Thyroid gland (tissue), 4 donors: ENCODE measurements around the gene PRRG3. TPM values are rescaled to one million over a fixed set of nuclear protein-coding genes. Genes with fewer than 3 reads are reported as not detected.

Experiments used
- DNase-seq, 2 donors: peaks; one replicate each; pipeline ENCODE4 v3.0.0-alpha.2; 2019
- H3K27ac ChIP-seq, 3 donors: fragments of 200-600 bp; sonication (generic); 1 replicate in 2 of 3; 2 replicates in 1 of 3; pipeline ENCODE4 v1.5.1; 2016 to 2019; ENCODE audit warnings: mild to moderate bottlenecking in 1 of 3, moderate library complexity in 1 of 3
- H3K27me3 ChIP-seq: fragments of 200-600 bp; sonication (generic); one replicate; pipeline ENCODE4 v1.5.1; 2019
- H3K36me3 ChIP-seq, 2 donors: fragments of 200-600 bp; sonication (generic); one replicate each; pipeline ENCODE4 v1.5.1; 2016 to 2019
- H3K4me1 ChIP-seq, 2 donors: fragments of 200-600 bp; sonication (generic); one replicate each; pipeline ENCODE4 v1.5.1; 2017 to 2019
- H3K4me3 ChIP-seq, 3 donors: fragments of 200-600 bp; sonication (generic); replicated peaks in 1 of 3; 1 replicate in 2 of 3; 2 replicates in 1 of 3; pipeline ENCODE4 v1.5.1; 2016; ENCODE audit warnings: mild to moderate bottlenecking in 1 of 3
- H3K9me3 ChIP-seq: fragments of 200-600 bp; sonication (generic); one replicate; pipeline ENCODE4 v1.5.1; 2017
- CTCF ChIP-seq, 6 experiments: fragments of 200-600 bp in 3 of 6; fragments of 450-650 bp in 3 of 6; sonication (generic) in 3 of 6; IDR thresholded peaks; one replicate each; pipeline ENCODE4 v1.5.1; 2016 to 2019; ENCODE audit warnings: antibody characterized with exemption in 6 of 6, mild to moderate bottlenecking in 2 of 6, inconsistent platforms in 1 of 6, moderate library complexity in 1 of 6
- POLR2A ChIP-seq, 2 donors: fragments of 450-650 bp; IDR thresholded peaks; one replicate each; pipeline ENCODE4 v1.6.1; 2017; ENCODE audit warnings: antibody characterized with exemption in 2 of 2, mild to moderate bottlenecking in 2 of 2, moderate library complexity in 1 of 2
- WGBS, 2 donors: methylation state at CpG; one replicate each; pipeline ENCODE4 v1.1.5; 2017; 5-methylcytosine and 5-hydroxymethylcytosine counted together
- intact Hi-C: fragments of 100-400 bp; cut with DNase I; formaldehyde crosslinking; loops from one replicate; pipeline ENCODE4 v1.15.1; 2023
- total RNA-seq, 4 donors: library from RNA; depleted of rRNA; stranded (reverse); fragments of >200 nt; gene quantifications; one replicate each; pipeline ENCODE4 v1.2.3, GENCODE V29; 2016

The PRRG3 gene
- 1 to 10 TPM in 2 of 4 donors, under 1 TPM in 1, not detected in 1; under 0.01 to 3.9 (median 2.1) TPM for total RNA-seq

GRCh38 chrX:151694661-151695582 lies at the start of gene PRRG3:
PRRG3 (plus strand) TSS chrX:151695458; CDS start chrX:151698815, 3,357 bp downstream.
- Histone ChIP-seq H3K9me3 (no peaks in the 10 kb centered on the region), H3K4me3 (no peak within 1 kb of the TSS), H3K4me1 (no peaks in the 10 kb centered on the region), H3K36me3 (no peaks in the 10 kb centered on the region), H3K27me3 (no peaks in the 10 kb centered on the region), H3K27ac (no peak within 1 kb of the TSS)
- no CpG with 5 or more reads among the region's 100 CpGs for whole genome bisulfite sequencing, 2 donors
- DNase-seq = peak in 1 of 2 donors; percentile 8
- intact Hi-C loops = no loop called here
- TF ChIP-seq POLR2A (IDR thresholded peaks at IDR 0.05) = no peak
- TF ChIP-seq CTCF (IDR thresholded peaks at IDR 0.05) = no peak

GRCh38 chrX:151675121-151675746 lies 20.0 kb upstream of the PRRG3 start:
- TF ChIP-seq CTCF (IDR thresholded peaks at IDR 0.05) = no peak
- no peak for TF ChIP-seq POLR2A (IDR thresholded peaks at IDR 0.05)
- H3K27me3 ChIP-seq = no peaks in the 10 kb centered on the region

GRCh38 chrX:151676196-151676595 lies 19.1 kb upstream of the PRRG3 start:
- WGBS, 2 donors = 84 to 90% methylated on average over 4 of the region's 4 CpGs
- H3K9me3 ChIP-seq = no peaks in the 10 kb centered on the region
- intact Hi-C loops = no loop called here
- TF ChIP-seq CTCF (IDR thresholded peaks at IDR 0.05) (no peak), POLR2A (IDR thresholded peaks at IDR 0.05) (no peak)
- no peaks in the 10 kb centered on the region for H3K27me3 ChIP-seq
- no peaks in the 10 kb centered on the region for H3K4me1 ChIP-seq
- no peak overlapping the region for H3K27ac ChIP-seq
- H3K4me3 ChIP-seq = no peak overlapping the region
- H3K36me3 ChIP-seq = no peaks in the 10 kb centered on the region
- DNase-seq = no peak

More at GRCh38 chrX:151675121-151675746, 20.0 kb upstream of the PRRG3 start:
- 65 to 78% methylated on average over 4 to 6 of the region's 6 CpGs for WGBS, 2 donors
- H3K4me3 ChIP-seq = no peak overlapping the region
- H3K9me3 ChIP-seq = no peaks in the 10 kb centered on the region
- H3K4me1 ChIP-seq = no peaks in the 10 kb centered on the region
- no peaks in the 10 kb centered on the region for H3K36me3 ChIP-seq
- DNase-seq = no peak
- intact Hi-C loops = no loop called here
- H3K27ac ChIP-seq = no peak overlapping the region

GRCh38 chrX:151679798-151680402 lies 15.4 kb upstream of the PRRG3 start:
- 83% methylated on average over 4 to 5 of the region's 5 CpGs for WGBS, 2 donors
- Histone ChIP-seq H3K4me1 (no peaks in the 10 kb centered on the region), H3K9me3 (no peaks in the 10 kb centered on the region), H3K4me3 (no peak overlapping the region), H3K27ac (no peak overlapping the region), H3K36me3 (no peaks in the 10 kb centered on the region), H3K27me3 (no peaks in the 10 kb centered on the region)
- intact Hi-C loops = loop anchor here (10.0 kb wide), 1 partner anchor 525 kb away; no protein-coding TSS in a partner anchor
- TF ChIP-seq CTCF (IDR thresholded peaks at IDR 0.05) (no peak), POLR2A (IDR thresholded peaks at IDR 0.05) (no peak)
- DNase-seq = no peak
